ENCODE measurements around the gene CEP76. TPM values are rescaled to one million over a fixed set of nuclear protein-coding genes. Genes with fewer than 3 reads are reported as not detected.
A peak's percentile ranks its signal among the peaks of the same experiment; 100 is the strongest.

CEP76 gene
- 3.6 and 6.6 TPM in 2 replicates for total RNA-seq (2014; rRNA removed; shearing (Covaris generic); ENCODE audit: low replicate concordance)

- Histone ChIP-seq H3K9me3 (no peaks in the 10 kb centered on the region), H3K4me3 (peak within 1 kb of the TSS; percentile 94), H3K36me3 (peaks cover 31% of the 10 kb centered on the region), H3K27me3 (no peaks in the 10 kb centered on the region)
- peak; percentile 87 for DNase-seq
These were observed at the start of gene CEP76, which contains the start of gene PSMG2 for GRCh38 chr18:12702221-12703095. CEP76 (minus strand) TSS chr18:12702723; CDS start chr18:12702548, 175 bp downstream. PSMG2 (plus strand) TSS chr18:12703042; CDS start chr18:12703108, 66 bp downstream.

GRCh38 chr18:12751891-12752290, 49.4 kb upstream of the CEP76 start:
- H3K9me3 ChIP-seq = no peaks in the 10 kb centered on the region
- H3K4me3 ChIP-seq = no peak overlapping the region
- no peaks in the 10 kb centered on the region for H3K36me3 ChIP-seq
- H3K27me3 ChIP-seq = no peaks in the 10 kb centered on the region
- DNase-seq = no peak

- Histone ChIP-seq H3K27me3 (no peaks in the 10 kb centered on the region), H3K4me3 (no peak overlapping the region), H3K9me3 (no peaks in the 10 kb centered on the region), H3K36me3 (no peaks in the 10 kb centered on the region)
- no peak for DNase-seq
These were observed 49.0 kb upstream of the CEP76 start for GRCh38 chr18:12751503-12751884.

DNA sequence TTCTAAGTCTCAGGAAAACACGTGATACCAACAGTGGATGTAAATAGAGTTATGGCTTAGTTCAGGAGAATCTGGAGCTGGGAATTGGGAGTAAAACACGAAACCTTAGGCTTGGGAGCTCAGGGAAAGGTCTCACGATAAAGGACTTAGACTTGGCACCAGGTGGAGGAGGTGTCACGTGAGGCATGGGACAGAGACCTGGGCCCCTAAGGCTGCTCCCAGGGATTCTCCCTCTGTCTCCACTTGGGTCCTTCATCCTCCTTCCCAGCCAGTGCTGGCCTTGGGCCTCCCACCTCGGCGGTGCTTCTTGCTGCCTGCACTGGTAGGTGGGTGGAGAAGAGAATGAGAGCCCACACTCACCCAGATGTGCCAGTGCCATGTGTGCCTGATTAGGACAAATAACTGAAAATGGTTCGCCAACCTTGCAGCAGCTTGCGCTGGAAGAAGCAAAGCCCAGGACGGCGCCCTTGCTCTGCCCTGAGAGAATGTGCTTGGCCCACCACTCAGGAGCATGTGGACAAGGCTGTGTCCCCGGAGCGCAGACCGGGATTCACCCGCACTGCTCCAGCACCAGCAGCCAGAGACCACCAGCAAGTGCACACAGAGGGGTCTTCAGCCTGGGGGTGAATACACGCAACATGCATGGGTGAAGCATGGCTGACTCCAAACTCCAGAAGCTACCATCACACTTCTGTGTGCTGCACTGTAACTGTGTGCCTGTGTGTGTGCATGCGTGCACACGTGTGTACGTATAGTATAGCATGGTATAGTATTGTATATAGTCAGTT, 48.4 kb upstream of the CEP76 start:
- H3K36me3 ChIP-seq = no peaks in the 10 kb centered on the region
- no peak for DNase-seq
- no peak overlapping the region for H3K4me3 ChIP-seq
- no peaks in the 10 kb centered on the region for H3K9me3 ChIP-seq
- H3K27me3 ChIP-seq = no peaks in the 10 kb centered on the region

DNA sequence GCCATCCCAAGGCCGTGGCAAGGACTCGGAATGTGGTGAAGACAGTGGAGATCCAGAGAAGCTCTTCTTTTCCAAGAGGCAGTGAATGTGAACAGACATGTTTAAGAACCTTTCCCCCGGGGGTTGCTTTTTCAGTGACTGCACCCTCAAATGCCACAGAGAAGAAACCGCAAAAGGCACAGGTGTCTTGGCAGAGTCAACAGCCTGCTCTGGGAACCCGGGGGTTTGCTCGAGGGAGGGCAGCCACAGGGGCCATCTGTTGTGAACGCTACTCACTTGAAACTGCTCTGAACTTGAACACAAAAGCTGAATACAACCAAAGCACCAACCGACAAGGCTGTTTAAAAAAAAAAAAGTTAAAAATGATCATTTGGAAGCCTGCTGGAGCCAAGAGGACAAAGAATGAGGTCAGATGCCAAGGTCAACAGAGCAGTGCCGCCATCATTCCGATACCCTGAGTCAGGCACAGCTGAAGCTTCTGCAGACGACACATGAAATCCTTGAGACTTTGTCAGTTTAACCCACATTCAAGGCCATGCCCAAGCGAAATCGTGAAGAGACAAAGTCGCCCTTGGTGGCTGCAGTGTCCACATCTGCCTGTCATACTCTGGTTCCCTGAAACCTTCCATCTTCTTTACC, 47.7 kb upstream of the CEP76 start:
- Histone ChIP-seq H3K27me3 (no peaks in the 10 kb centered on the region), H3K36me3 (no peaks in the 10 kb centered on the region), H3K9me3 (no peaks in the 10 kb centered on the region), H3K4me3 (no peak overlapping the region)
- peak; percentile 56 for DNase-seq

DNA sequence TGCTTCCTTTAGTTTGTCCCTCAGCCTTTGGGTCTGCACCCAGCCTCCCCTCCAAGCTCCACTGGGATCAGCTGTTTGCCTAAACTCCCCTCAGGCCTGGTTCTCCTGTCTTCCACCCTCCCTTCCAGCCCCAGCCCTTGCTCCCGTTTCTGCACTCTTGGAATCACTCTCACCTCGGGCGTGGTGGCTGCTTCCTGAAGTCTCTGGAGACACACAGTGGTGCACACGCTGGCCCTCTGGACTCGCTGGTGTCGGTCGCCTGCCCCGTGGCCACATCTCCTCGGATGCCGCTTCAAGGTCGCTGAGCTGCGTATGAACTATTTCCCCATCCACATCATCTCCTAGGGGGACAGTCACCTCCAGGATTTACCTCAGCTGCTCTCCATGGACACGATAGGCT, 46.6 kb upstream of the CEP76 start:
- Histone ChIP-seq H3K27me3 (no peaks in the 10 kb centered on the region), H3K36me3 (no peaks in the 10 kb centered on the region), H3K9me3 (no peaks in the 10 kb centered on the region), H3K4me3 (no peak overlapping the region)
- DNase-seq = no peak

DNA sequence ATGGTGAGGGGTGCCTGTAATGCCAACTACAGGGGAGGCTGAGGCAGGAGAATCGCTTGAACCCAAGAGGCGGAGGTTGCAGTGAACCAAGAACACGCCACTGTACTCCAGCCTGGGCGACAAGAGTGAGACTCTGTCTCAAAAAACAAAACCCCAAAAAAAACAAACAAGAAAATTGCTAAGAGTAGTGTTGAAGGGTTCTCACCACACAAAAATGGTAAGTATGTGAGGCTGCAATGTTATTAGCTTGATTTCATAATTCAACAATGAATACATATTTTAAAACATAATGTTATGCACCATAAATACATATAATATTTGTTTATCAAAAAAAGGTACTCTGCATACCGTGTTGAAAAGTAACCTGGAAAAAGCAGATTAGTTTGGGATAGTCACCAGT, 46.1 kb upstream of the CEP76 start:
- no peaks in the 10 kb centered on the region for H3K9me3 ChIP-seq
- no peak for DNase-seq
- H3K36me3 ChIP-seq = no peaks in the 10 kb centered on the region
- no peaks in the 10 kb centered on the region for H3K27me3 ChIP-seq
- H3K4me3 ChIP-seq = no peak overlapping the region

- Histone ChIP-seq H3K27me3 (no peaks in the 10 kb centered on the region), H3K36me3 (no peaks in the 10 kb centered on the region), H3K9me3 (no peaks in the 10 kb centered on the region), H3K4me3 (no peak overlapping the region)
- DNase-seq = no peak
These were observed 45.2 kb upstream of the CEP76 start for GRCh38 chr18:12747530-12748315.

- Histone ChIP-seq H3K36me3 (no peaks in the 10 kb centered on the region), H3K9me3 (no peaks in the 10 kb centered on the region), H3K4me3 (no peak overlapping the region), H3K27me3 (no peaks in the 10 kb centered on the region)
- DNase-seq = no peak
These were observed 42.7 kb upstream of the CEP76 start for GRCh38 chr18:12745095-12745795.

GRCh38 chr18:12744103-12744502, 41.6 kb upstream of the CEP76 start:
- H3K36me3 ChIP-seq = no peaks in the 10 kb centered on the region
- no peaks in the 10 kb centered on the region for H3K27me3 ChIP-seq
- no peak overlapping the region for H3K4me3 ChIP-seq
- no peaks in the 10 kb centered on the region for H3K9me3 ChIP-seq
- DNase-seq = no peak

- Histone ChIP-seq H3K9me3 (no peaks in the 10 kb centered on the region), H3K4me3 (no peak overlapping the region), H3K27me3 (no peaks in the 10 kb centered on the region), H3K36me3 (no peaks in the 10 kb centered on the region)
- DNase-seq = no peak
These were observed 39.9 kb upstream of the CEP76 start for GRCh38 chr18:12742453-12742852.

DNA sequence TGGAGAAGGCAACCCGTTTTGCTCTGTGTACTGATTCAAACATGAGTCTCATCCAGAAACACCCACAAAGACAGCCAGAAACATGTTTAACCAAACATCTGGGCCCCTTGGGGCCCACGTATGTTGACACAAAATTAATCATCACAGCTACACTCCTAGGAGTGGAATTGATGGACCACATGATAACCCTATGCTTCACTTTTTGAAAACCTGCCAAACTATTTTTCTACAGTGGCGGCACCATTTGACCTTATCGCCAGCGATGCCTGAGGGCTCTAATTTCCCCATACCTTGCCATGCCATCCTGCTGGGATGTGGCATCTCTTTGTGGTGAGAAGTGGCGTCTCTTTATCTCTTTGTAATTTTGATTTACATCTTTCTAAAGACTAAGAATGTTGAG, 38.8 kb upstream of the CEP76 start:
- DNase-seq = no peak
- H3K36me3 ChIP-seq = no peaks in the 10 kb centered on the region
- no peaks in the 10 kb centered on the region for H3K27me3 ChIP-seq
- H3K4me3 ChIP-seq = no peak overlapping the region
- no peaks in the 10 kb centered on the region for H3K9me3 ChIP-seq

DNA sequence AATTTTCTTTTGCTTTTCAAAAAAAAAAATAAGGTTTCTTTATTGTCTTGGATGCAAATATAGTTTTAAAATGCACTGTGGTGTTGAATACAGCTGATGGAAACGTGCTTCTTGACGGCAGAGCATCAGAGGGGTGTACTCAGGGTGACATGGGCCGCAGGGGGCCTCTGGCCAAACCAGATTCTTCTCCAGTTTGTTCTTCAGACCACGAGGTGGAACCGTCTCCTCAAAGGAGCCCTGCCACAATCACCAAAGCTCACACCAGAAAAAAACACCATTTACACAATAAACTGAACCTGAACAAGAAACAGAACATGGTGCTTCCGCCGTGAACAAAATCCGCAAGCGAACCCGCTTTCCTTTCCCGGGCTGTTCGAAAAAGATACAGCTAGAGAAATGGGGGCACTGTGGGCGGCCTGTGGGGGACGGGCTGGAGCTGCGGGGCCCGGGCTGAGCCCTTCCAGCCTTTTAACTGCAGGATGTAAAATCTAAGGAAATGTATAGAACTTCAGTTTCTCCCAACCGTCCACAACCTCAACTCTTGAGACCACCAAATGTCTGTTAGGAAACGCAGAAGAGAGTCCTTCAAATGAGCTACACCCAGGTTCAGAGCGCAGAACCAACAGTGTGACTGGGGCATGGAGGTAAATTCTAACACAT, 34.9 kb upstream of the CEP76 start:
- Histone ChIP-seq H3K9me3 (0 out of 2 replicates have a peak, but pooled peaks cover 2% of the 10 kb centered on the region), H3K4me3 (no peak overlapping the region), H3K27me3 (no peaks in the 10 kb centered on the region), H3K36me3 (no peaks in the 10 kb centered on the region)
- no peak for DNase-seq

GRCh38 chr18:12726774-12727550, 24.4 kb upstream of the CEP76 start:
- no peak overlapping the region for H3K4me3 ChIP-seq
- H3K9me3 ChIP-seq = peaks cover 12% of the 10 kb centered on the region
- no peaks in the 10 kb centered on the region for H3K27me3 ChIP-seq
- DNase-seq = no peak
- peaks cover 30% of the 10 kb centered on the region for H3K36me3 ChIP-seq

DNA sequence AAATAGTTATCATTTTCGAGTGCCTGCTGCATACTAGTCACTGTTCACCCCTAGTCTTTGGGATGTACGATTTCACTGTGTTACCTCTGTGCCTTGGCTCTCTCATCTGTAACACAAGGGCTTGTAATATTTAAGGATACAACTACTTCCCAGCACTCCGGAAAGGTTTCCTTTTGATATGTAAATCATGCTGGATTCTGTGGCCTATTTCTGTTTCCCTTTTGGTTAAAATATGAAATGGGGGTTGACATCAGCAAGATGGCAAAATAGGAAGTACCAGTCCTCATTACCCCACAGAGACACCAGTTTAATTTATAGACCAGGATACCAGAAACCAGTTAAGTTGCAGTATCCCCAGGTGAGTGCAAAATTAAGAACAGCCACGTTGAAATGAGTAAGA, 23.8 kb upstream of the CEP76 start:
- peaks cover 37% of the 10 kb centered on the region for H3K36me3 ChIP-seq
- no peaks in the 10 kb centered on the region for H3K27me3 ChIP-seq
- DNase-seq = no peak

More for the DNA sequence above, 23.8 kb upstream of the CEP76 start:
- Histone ChIP-seq H3K4me3 (no peak overlapping the region), H3K9me3 (peaks cover 12% of the 10 kb centered on the region)

Data from MG63 (cell line).